Adipose tissue (tissue), 3 donors: ENCODE results near the gene MAPK8. TPM values are rescaled to one million over a fixed set of nuclear protein-coding genes. Genes with fewer than 3 reads are reported as not detected.
A peak's percentile ranks its signal among the peaks of the same experiment; 100 is the strongest.

ENCODE experiments used
- H3K27ac ChIP-seq: one replicate; pipeline ENCODE4 v1.5.1; 2013; ENCODE audit warnings: low read depth, low read length
- WGBS, 3 donors: extraction: QIAGEN DNeasy Blood & Tissue Kit; methylation state at CpG; one replicate each; pipeline ENCODE4 v1.1.7; 2013; 5-methylcytosine and 5-hydroxymethylcytosine counted together
- polyA plus RNA-seq, 3 donors: library from polyadenylated mRNA; stranded (reverse); fragments of 200-250 nt; gene quantifications; one replicate each; pipeline ENCODE4 v1.2.3, GENCODE V29; 2013
- donor health status: healthy with polysubstance abuse.
- donor health status: Bipolar disorder and iron deficiency.
- donor health status: healthy.

Gene MAPK8
- polyA plus RNA-seq, 3 donors, result 7.9 to 11.2 (median 8.3) TPM

GRCh38 chr10:48289501-48290238, 16.8 kb upstream of the MAPK8 start:
- H3K27ac ChIP-seq, result no peak overlapping the region

GRCh38 chr10:48290286-48290685, 16.2 kb upstream of the MAPK8 start:
- WGBS, 3 donors, result 79 to 96% (median 95%) methylated on average over 9 of the region's 9 CpGs
- H3K27ac ChIP-seq, result no peak overlapping the region

More at GRCh38 chr10:48289501-48290238, 16.8 kb upstream of the MAPK8 start:
- WGBS, 3 donors, result 24 to 35% (median 26%) methylated on average over 9 of the region's 9 CpGs

DNA sequence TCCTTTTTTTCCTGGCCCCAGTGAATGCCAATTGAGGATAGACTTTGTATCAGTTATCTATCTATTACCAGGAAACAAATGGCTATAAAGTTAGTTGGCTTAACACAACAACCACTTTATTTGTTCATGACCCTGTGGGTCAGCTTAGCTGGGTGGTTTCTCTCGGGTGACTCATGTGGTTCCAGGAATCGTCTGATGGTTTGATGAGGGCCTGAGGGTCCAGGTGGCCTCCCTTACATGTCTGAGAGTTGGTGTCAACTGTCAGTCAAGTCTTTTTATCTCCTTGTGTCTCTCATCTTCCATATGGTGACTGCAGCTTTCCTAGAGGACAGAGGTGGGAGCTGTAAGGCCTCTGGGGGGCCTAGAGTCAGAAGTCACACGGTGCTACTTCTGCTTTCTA, 15.3 kb upstream of the MAPK8 start:
- no peak overlapping the region for H3K27ac ChIP-seq
- WGBS, 3 donors, result 68 to 82% (median 75%) methylated on average over 3 of the region's 3 CpGs

DNA sequence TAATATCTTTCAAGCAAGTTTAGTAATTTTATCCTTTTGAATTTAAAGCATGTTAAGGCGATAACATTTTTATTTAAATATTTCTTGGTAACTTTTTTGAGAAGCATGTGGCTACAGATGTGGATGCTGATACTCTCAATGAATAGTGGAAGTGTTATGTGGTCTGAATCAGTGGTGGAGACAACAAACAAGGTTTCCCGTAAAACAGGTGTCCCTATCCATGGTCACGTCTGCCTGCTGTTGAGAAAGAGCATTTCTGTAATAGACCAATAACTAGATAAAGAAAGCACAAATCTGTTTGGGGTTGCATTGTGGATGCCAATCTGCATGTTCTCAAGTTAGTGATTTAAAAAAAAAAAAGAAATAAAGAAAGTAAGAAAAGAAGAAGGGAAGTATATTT, 13.9 kb upstream of the MAPK8 start:
- H3K27ac ChIP-seq, result no peak overlapping the region
- WGBS, 3 donors, result 93 to 96% (median 94%) methylated on average over 3 of the region's 3 CpGs

DNA sequence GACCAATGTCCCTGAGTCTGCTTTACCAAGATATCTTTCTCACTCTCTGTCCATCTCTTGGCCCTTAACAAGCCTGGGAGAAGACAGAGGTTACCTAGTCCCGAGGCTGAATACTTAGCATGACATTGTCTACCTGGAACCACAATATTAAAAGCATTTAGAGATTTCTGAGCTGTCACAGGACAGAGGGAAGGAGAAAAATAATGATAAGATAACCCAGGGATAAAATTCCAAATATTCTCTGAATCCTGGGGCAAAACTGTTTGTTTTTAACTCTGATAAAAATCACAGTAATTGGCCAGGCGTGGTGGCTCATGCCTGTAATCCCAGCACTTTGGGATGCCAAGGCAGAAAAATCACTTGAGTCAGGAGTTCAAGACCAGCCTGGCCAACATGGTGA, 12.0 kb upstream of the MAPK8 start:
- no peak overlapping the region for H3K27ac ChIP-seq
- WGBS, 3 donors, result 81 to 92% (median 90%) methylated on average over 2 of the region's 2 CpGs

GRCh38 chr10:48296576-48297098, 9.8 kb upstream of the MAPK8 start:
- WGBS, 3 donors, result 73 to 83% (median 80%) methylated on average over 4 of the region's 4 CpGs
- no peak overlapping the region for H3K27ac ChIP-seq

- no peak overlapping the region for H3K27ac ChIP-seq
- WGBS, 3 donors, result 78 to 88% (median 85%) methylated on average over 7 of the region's 7 CpGs
Measured at GRCh38 chr10:48299066-48299465, 7.4 kb upstream of the MAPK8 start.

GRCh38 chr10:48299692-48300091, 6.8 kb upstream of the MAPK8 start:
- no peak overlapping the region for H3K27ac ChIP-seq
- 0 to 57% (median 28%) methylated on average over 1 of the region's 1 CpG for WGBS, 3 donors

DNA sequence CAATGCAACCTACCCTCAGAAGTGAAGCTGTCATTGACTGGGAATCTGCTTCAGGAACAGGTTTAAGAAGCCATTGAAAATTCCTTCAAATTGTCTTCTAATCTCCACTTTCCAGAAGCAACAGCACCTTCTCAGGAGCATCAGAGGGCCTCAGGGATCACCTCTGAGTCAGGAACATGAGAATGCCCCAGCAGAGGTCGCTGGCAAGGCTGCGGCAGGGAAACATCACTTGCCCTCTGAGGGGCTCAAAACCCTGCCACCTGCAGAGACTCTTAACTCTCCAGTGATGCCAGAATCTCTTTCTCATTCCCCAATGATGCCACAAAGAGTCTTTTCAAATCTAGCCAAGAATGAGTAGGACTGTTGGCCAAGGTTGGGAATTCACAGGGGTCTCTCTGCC, 5.9 kb upstream of the MAPK8 start:
- H3K27ac ChIP-seq, result no peak overlapping the region
- 79 to 90% (median 88%) methylated on average over 2 of the region's 2 CpGs for WGBS, 3 donors

DNA sequence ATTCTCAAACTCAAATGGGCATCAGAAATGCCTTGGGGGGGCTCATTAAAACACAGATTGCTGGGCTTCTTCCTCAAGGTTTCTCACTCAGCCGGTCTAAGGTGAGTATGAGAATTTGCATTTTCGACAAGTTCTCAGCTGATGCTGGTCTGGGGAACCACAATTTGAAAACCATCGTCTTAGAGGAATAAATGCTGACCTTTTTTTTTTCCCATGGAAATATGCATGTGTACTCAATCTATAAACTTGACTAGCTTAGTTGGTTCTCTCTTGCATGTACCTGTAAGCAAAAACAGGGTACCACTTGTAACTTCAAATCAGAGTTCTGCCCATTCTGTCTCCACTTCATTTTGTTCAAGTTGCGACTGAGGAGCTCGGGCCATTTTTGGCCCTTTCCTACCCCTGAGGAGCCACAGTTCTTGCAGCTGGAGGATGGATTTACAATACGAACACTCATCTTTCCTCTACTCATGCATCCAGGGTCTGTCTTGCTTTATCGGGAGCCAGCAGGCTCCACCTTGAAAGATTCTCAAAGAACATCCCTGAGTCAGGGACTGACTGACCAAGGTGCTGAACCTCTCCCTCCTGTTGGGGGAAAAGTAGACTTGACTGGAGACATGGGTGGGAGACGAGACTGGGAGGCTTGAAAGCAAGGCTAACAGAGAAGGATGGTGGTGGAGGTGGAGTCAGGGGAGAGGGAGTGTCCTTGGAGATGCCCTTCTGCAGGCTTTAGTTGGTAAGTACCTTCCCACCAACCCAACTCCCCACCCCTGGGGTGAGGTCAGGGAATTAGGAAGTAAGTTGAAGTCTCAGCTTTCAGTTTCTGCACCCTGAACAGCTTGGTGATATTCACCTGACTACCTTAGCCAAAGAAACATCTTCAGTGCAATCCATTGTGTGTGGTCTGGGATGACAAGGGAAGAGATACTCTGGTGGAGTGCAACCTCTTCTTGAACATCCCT, 3.7 kb upstream of the MAPK8 start:
- 84 to 92% (median 87%) methylated on average over 8 of the region's 8 CpGs for WGBS, 3 donors
- H3K27ac ChIP-seq, result no peak overlapping the region

- WGBS, 3 donors, result 52 to 63% (median 56%) methylated on average over 9 of the region's 9 CpGs
- H3K27ac ChIP-seq, result no peak overlapping the region
Measured at GRCh38 chr10:48305905-48306264, 592 bp upstream of the MAPK8 start.

GRCh38 chr10:48306870-48307710, 613 bp downstream of the MAPK8 start:
- 1% methylated on average over 39 to 70 of the region's 70 CpGs for WGBS, 3 donors
- peak overlapping the region; percentile 62 for H3K27ac ChIP-seq

GRCh38 chr10:48307711-48308018, 1.2 kb downstream of the MAPK8 start:
- no peak overlapping the region for H3K27ac ChIP-seq
- 10 to 16% (median 14%) methylated on average over 3 of the region's 3 CpGs for WGBS, 3 donors

- no peak overlapping the region for H3K27ac ChIP-seq
- WGBS, 3 donors, result 50 to 82% (median 80%) methylated on average over 2 of the region's 2 CpGs
Measured at GRCh38 chr10:48309711-48310226, 3.3 kb downstream of the MAPK8 start.

DNA sequence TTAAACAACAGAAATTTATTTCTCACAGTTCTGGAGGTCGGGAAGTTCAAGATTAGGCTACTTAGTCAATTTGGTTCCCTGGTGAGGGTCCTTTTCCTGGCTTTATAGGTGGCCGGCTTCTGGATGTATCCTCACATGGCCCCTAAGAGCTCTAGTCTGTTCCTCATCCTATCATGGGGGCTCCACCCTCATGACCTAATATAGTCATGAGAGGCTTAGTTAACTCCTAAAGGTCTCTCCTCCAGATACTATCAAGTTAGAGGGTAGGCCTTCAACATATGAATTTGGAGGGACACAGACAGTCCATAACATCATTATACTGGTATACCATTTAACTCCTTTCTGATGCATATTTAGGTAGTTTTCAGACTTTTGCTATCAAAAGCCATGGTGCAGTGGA, 7.6 kb downstream of the MAPK8 start:
- WGBS, 3 donors, result 88 to 99% (median 91%) methylated on average over 2 of the region's 2 CpGs

DNA sequence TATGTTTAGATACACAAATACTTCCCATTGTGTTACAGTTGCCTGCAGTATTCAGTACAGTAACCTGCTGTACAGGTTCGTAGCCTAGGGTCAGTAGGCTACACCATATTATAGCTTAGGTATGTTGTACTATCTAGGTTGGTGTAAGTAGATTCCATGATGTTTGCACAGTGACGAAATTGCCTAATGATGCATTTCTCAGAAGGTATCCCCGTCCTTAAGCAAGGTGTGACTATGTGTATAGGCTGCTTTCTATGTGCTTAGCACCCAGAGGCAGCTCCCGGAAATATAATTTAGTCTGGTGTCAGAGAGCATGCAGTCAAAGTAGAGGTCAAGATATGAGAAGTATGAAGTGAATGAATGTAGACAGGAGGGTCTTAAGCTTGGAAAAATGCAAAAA, 9.8 kb downstream of the MAPK8 start:
- H3K27ac ChIP-seq, result no peak overlapping the region
- WGBS, 3 donors, result 80 to 91% (median 91%) methylated on average over 4 of the region's 4 CpGs

More for the DNA sequence above, 7.6 kb downstream of the MAPK8 start:
- H3K27ac ChIP-seq, result no peak overlapping the region

DNA sequence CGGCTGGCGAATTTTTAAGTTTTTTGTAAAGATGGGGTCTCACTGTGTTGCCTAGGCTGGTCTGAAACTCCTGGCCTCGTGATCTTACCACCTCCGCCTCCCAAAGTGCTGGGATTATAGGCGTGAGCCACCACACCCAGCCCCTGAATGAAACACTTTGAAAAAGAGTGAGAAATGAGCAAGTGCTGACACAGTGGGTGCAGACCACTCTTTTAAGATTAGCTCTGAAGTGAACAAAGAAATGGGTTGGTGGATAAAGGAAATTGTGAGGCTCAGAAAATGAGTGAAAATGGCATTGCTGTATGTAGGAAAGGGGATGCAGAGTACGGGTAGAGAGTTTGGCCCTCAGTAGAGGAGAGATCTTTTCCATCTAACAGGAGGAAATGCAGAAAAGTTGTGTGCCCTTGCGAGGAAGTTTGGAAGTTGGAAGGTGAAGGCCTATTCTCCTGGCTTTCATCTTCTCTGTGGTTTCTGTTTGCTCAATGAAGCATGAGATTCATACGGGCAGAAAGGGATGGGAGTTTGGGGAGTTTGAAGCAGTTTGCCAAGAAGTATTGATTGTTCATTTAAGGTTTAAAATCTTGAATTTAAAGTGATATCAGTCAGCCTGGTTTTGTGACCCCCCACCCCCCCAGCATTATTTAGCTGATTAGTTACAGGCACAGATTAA, 11.0 kb downstream of the MAPK8 start:
- H3K27ac ChIP-seq, result no peak overlapping the region
- 63 to 84% (median 72%) methylated on average over 8 of the region's 8 CpGs for WGBS, 3 donors

DNA sequence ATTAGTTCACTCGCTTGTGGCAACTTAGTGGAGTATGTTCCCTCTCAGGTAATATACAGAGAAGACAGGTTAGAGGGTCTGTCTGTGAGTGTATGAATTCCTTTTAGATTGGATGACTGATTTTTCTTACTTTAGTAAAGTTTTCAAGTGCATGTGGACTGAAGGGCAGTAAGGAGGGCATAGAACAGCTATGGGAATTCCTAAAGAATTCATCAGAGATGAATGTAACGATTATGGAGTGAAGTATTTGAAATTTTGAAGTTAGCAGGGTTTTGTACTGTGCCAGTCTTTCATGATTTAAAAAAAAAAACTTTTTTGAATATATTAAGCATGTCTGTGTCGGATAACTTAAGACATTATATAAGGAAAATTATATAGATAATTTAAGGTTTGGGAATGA, 15.5 kb downstream of the MAPK8 start:
- WGBS, 3 donors, result 94 to 97% (median 96%) methylated on average over 3 of the region's 3 CpGs
- no peak overlapping the region for H3K27ac ChIP-seq
